ENCODE measurements around the gene TUBB6. TPM values are rescaled to one million over a fixed set of nuclear protein-coding genes. Genes with fewer than 3 reads are reported as not detected.

The TUBB6 gene
- total and polyA plus RNA-seq, 2 of the 8 experiments (the other 6 are each of a cell fraction or from before 2014, with no cell fraction given) = 126 to 223 TPM

DNA sequence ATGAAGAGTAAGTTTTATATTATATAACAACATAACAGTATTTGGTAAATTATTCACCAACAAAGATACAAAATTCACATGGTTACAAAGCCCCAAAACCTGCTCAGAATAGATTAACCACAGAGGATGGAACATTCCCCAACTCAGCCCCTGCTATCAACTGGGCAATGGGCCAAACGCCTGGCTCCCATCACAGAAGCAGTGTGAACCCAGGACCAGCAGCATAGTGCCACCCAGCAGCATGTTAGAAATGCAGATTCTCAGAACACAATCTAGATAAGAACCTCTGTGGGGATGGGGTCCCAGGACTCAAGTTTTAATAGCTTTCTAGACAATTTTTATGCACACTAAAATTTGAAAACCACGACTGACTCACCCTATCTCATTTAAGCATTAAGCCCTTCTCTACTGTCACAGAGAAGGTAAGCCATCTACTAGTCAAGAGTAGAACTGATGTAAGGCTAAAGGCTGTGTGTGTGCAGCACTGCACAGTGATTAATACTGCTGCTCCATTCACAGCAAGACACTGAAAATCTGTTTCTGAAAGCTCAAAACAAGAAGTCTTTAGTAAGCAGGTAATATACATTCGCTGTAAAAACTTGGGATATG is 53.8 kb downstream of the TUBB6 start:
- no peak overlapping the region for H2BK15ac ChIP-seq (ENCODE audit: low read length)
- no peak overlapping the region for H3K23ac ChIP-seq (ENCODE audit: insufficient read length)
- no peak overlapping the region for H3K4me2 ChIP-seq (ENCODE audit: insufficient read depth in 1 of 2, low read depth in 2 of 2, low read length in 2 of 2)
- H3K4ac ChIP-seq (replicated peaks; ENCODE audit: insufficient read length, low read depth, low read length) = no peak overlapping the region
- FAIRE-seq (no peak), DNase-seq (ENCODE audit: low read depth in 1 of 2, low spot score in 2 of 2) (no peak)
- no peak overlapping the region for H3K4me3 ChIP-seq (ENCODE audit: extremely low read depth in 1 of 4, insufficient read depth in 2 of 4, low read depth in 3 of 4, low read length in 4 of 4)
- H3K9ac ChIP-seq (replicated peaks in 1 of 4; ENCODE audit: extremely low read depth in 1 of 4, low read depth in 3 of 4, low read length in 3 of 4) = no peak overlapping the region
- no peak overlapping the region for H3K56ac ChIP-seq (replicated peaks; ENCODE audit: insufficient read length, low read depth, low read length)
- H2BK120ac ChIP-seq (replicated peaks; ENCODE audit: low read depth, low read length) = no peak overlapping the region
- no peak overlapping the region for H3K18ac ChIP-seq (ENCODE audit: extremely low read depth, low read length)
- peaks cover 0 to 17% of the 10 kb centered on the region in 2 experiments; a peak in 2 of 4 replicates for H3K79me2 ChIP-seq (ENCODE audit: control insufficient read depth in 1 of 2, insufficient read depth in 2 of 2, low read length in 2 of 2)
- WGBS, 2 experiments (ENCODE audit: extremely low coverage in 1 of 2, insufficient coverage in 1 of 2, insufficient read length in 1 of 2, insufficient replicate concordance in 2 of 2, low coverage in 1 of 2, low lambda C conversion rate in 2 of 2, missing lambda C conversion rate in 1 of 2) = 87% methylated on average over 3 of the region's 3 CpGs; no CpG with 5 or more reads in 1 of the 2 experiments
- POLR2A ChIA-PET (ENCODE audit: partially characterized antibody) = interaction anchor here (1.3 to 1.7 kb wide), 3 partner anchors 15 to 70 kb away, joined by 3 read pairs; partner anchors contain the start of gene AFG3L2
- no peak overlapping the region for H2BK20ac ChIP-seq (ENCODE audit: low read length)
- no peak overlapping the region for H2BK12ac ChIP-seq (ENCODE audit: low read depth, low read length)
- H2AK5ac ChIP-seq (ENCODE audit: low read depth, low read length) = no peak overlapping the region
- H2BK5ac ChIP-seq (ENCODE audit: low read depth, low read length) = no peak overlapping the region
- no peaks in the 10 kb centered on the region for H3K23me2 ChIP-seq (ENCODE audit: low read depth, low read length)
- H3K79me1 ChIP-seq (ENCODE audit: low read depth, low read length) = peaks cover 5% of the 10 kb centered on the region
- no peaks in the 10 kb centered on the region for H3K9me3 ChIP-seq (ENCODE audit: insufficient read depth in 2 of 2, low read depth in 1 of 2, low read length in 1 of 2)
- peaks cover 2 to 10% of the 10 kb centered on the region in 2 experiments for H4K20me1 ChIP-seq (replicated peaks in 1 of 2; ENCODE audit: control insufficient read depth in 1 of 2, insufficient read depth in 2 of 2, low read length in 2 of 2)
- no peak overlapping the region for H4K8ac ChIP-seq (ENCODE audit: extremely low read depth, insufficient read depth, low read length)
- no peaks in the 10 kb centered on the region for H3K27me3 ChIP-seq (replicated peaks in 1 of 4; ENCODE audit: control insufficient read depth in 3 of 4, extremely low read depth in 1 of 4, insufficient read depth in 3 of 4, low read length in 3 of 4)
- no peak overlapping the region for H4K5ac ChIP-seq (ENCODE audit: insufficient read length, low read depth, low read length)
- no peak overlapping the region for H3K14ac ChIP-seq (ENCODE audit: insufficient read length)
- CTCF ChIA-PET (ENCODE audit: partially characterized antibody) = no interaction called here
- H3K27ac ChIP-seq (ENCODE audit: low read depth, low read length) = no peak overlapping the region
- no peak overlapping the region for H2AFZ ChIP-seq (ENCODE audit: low read length)
- TF ChIP-seq JUN (IDR thresholded peaks at IDR 0.05; ENCODE audit: low read depth, low read length) (no peak), RAD21 (IDR thresholded peaks at IDR 0.05 in 1 of 2, conservative IDR thresholded peaks at IDR 0.05 in 1 of 2; ENCODE audit: low read depth in 2 of 2, low read length in 2 of 2) (no peak), TEAD4 (IDR thresholded peaks at IDR 0.05; ENCODE audit: low read depth, low read length) (no peak)
- TF ChIP-seq, protein P1, sequence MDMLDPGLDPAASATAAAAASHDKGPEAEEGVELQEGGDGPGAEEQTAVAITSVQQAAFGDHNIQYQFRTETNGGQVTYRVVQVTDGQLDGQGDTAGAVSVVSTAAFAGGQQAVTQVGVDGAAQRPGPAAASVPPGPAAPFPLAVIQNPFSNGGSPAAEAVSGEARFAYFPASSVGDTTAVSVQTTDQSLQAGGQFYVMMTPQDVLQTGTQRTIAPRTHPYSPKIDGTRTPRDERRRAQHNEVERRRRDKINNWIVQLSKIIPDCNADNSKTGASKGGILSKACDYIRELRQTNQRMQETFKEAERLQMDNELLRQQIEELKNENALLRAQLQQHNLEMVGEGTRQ (IDR thresholded peaks at IDR 0.05; ENCODE audit: low read length) = no peak
- no peak overlapping the region for H4K91ac ChIP-seq (replicated peaks; ENCODE audit: insufficient read length, low read length)
- peaks cover 12 to 77% (median 31%) of the 10 kb centered on the region in 4 experiments for H3K36me3 ChIP-seq (ENCODE audit: control insufficient read depth in 2 of 4, insufficient read depth in 4 of 4, low read length in 3 of 4)
- no peaks in the 10 kb centered on the region for H3K4me1 ChIP-seq (replicated peaks in 1 of 4; ENCODE audit: control insufficient read depth in 3 of 4, insufficient read depth in 4 of 4, low read length in 3 of 4)

All from H1 (cell line).